PC-9 (cell line): Measurements from ENCODE around the gene CDC42BPG.

Experiments used
- CTCF ChIP-seq: fragments of 200-600 bp; sonication (generic); conservative IDR thresholded peaks from 2 replicates; pipeline ENCODE4 v1.6.1; 2017; ENCODE audit warnings: mixed run types, antibody characterized with exemption, mild to moderate bottlenecking, moderate library complexity
- EZH2 ChIP-seq: fragments of 200-600 bp; sonication (generic); IDR thresholded peaks from 2 replicates; pipeline ENCODE4 v1.8.0; 2017; ENCODE audit warnings: antibody characterized with exemption, low read depth

GRCh38 chr11:64881476-64881875 is 37.0 kb upstream of the CDC42BPG start:
- no peak for TF ChIP-seq CTCF
- TF ChIP-seq EZH2: no peak
